Activated CD4-positive, alpha-beta T cell treated with anti-CD3 and anti-CD28 coated beads for 1 hour (primary cell): ENCODE measurements around the gene PLPP3.
"Not testable (repeated sequence)": the region's sequence is repeated elsewhere in the genome, so short reads cannot be mapped to it uniquely, and the experiment has no call there.

Experiments
- DNase-seq: peaks from one replicate; pipeline ENCODE4 v3.0.0-alpha.2; 2020

PLPP3 gene

DNA sequence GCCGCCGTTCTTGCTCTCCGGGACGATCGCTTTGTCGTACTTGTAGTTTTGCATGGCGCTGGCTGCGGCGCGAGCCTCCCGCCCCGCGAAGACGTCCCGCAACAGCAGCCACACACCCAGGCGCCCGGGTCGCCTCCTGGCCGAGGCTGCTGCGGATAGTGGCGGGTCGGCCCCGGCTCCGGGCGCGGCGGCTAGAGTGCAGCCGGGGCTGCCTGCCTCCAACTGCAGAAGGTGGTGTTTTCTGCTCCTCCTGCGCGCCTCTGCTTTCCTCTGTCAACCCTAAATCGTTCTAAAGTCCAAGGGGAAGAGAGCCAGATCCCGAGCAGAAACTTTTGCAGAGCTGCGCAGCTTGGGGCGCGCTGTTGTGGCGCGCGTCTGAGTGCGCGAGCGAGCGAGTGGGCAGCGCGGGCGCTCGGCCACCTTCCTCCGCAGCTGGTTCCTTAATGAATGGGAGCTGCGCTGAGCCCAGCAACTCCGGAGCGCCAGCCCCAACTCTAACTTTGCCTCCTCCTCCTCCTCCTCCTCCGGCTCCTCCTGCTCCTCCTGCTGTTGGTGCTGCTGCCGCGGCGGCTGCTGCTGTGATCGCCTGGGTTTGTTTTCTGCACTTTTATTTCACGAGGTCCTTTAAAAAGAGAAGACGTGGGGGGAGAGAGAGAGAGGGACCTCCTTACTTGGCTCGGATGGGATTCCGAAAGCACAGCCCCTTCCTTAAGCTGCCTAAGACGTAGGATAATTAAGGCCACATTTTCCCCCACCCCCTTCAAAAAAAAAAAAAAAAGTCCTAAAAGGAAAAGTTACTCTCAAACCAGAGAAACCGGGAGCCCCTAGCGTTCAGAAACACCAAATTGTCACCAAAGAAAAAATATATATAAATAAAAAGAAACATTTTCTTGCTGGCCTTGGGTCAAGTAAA, at the start of gene PLPP3:
Gene PLPP3, minus strand, starts transcription at position 601 of the 913 bp plus-strand sequence. Its CDS starts 547 bp downstream, at position 54.
- DNase-seq: no peak

DNA sequence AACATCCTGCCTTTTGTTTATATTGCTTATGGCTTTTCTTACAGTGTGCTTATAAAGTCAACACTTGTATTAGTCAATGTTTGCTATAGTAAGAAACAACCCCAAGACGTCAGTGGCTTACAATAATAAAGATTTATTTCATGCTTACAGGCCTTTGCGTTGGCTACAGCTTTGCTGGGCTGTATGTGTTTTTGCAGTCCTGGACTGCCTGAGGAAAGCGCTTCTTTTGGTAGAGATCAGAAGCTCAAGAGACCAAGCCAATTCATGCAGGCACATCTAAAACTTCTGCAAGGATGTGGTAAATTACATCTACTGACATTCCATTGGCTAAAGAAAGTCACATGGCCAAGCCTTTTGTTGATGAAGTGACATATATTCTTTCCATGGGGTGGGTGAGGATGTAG, 48.3 kb upstream of the PLPP3 start:
- DNase-seq: no peak

DNA sequence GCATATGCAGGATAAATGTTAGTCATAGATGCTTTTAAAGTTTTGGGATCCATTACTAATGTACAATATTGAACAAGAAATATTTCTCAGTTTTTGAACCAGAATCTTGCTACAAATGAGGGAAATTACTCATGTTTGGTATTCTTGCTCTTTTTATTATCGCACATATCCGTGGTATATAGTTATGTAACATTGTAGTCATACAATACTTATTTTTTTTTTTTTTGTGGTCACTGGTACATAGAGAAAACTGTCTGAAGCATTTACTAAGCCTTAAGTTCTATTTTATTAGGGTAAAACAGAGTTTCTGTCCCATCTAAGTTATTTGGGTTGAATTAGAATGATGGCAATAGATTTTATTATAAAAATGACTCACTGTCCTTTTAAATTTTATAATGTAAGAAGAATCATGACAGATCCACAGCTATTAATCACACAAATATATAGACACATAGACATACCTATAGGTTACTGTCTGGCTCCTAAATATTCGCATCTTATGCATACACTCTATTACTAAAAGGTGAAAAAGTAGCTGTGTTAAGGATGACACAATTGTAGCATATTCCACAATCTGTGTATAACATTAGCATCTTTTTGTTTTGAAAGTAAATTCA, 47.8 kb upstream of the PLPP3 start:
- no peak for DNase-seq

DNA sequence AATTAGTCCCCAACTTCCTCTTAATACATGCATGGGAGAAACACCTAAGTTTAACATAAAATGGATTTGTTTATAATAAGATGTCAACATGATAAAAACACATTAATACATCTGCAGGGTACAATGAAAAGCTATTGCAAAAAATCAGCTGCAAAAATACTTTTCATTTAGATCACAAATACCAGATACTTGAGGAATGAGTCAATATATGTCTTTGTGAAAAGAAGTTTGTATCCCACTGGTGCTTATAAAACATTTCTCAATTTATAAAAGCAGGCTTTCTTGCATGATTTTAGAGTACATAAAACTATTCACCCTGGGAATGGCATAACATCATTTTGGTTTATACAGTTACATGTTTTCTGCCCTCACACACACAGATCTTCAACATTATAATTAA, 47.2 kb upstream of the PLPP3 start:
- no peak for DNase-seq

DNA sequence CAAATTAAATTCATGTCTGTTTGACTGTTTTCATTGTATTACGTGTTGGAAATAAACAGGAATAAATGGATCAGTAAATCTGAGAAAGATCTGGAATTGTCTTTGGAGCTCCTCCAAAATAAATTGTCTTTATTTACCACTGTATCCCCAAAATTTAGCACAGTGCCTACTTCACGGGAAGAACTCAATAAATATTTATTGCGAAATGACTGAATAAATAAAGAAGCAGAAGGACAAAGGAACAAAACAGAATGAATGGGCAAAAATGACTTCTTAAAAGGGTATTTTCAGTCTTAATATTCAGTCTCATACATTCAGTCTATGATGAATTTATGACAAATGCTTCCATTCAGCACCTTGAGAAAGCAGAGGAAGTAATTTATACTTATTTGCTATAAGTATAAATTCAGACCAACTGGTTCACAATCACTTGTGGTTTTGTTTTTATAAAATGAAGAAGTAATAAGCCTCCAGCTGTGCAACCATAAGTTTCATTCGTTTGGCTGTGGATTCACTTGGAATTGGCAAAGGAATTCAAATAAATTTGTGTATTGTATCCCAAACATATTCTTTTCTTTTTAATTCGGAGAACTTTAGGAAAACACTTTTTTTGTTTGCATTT, 46.6 kb upstream of the PLPP3 start:
- DNase-seq: no peak

DNA sequence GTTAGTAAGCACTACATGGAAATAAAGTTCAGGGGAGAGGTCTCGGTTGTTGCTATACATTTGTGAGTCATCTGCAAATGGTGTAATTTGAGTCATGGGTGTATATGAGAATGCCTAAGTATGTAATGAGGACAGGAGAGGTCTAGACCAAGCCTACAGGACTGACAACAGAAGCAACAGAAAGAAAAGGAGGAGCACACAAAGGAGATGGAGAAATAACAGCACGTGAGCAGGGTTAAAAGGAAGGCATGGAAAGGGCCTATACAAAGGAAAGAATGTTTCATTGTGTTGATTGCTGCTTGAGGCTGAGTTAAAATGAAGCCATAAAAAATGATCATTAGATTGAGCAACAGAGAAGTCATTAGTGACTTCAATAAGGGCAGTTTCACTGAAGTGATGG, 37.8 kb upstream of the PLPP3 start:
- no peak for DNase-seq

DNA sequence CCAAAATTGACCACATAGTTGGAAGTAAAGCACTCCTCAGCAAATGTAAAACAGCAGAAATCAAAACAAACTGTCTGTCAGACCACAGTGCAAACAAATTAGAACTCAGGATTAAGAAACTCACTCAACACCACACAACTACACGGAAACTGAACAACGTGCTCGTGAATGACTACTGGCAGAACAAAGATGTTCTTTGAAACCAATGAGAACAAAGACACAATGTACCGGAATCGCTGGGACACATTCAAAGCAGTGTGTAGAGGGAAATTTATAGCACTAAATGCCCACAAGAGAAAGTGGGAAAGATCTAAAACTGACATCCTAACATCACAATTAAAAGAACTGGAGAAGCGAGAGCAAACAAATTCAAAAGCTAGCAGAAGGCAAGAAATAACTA, 31.4 kb upstream of the PLPP3 start:
- not testable (repeated sequence) for DNase-seq

DNA sequence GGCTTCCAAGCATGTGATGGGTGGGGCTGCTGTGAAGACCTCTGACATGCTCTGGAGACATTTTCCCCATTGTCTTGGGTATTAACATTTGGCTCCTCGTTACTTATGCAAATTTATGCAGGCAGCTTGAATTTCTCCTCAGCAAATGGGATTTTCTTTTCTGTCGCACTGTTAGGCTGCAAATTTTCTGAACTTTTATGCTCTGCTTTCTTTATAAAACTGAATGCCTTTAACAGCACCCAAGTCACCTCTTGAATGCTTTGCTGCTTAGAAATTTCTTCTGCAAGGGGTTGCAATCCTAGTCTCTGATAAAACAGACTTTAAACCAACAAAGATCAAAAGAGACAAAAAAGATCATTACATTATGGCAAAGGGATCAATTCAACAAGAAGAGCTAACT, 30.7 kb upstream of the PLPP3 start:
- not testable (repeated sequence) for DNase-seq

DNA sequence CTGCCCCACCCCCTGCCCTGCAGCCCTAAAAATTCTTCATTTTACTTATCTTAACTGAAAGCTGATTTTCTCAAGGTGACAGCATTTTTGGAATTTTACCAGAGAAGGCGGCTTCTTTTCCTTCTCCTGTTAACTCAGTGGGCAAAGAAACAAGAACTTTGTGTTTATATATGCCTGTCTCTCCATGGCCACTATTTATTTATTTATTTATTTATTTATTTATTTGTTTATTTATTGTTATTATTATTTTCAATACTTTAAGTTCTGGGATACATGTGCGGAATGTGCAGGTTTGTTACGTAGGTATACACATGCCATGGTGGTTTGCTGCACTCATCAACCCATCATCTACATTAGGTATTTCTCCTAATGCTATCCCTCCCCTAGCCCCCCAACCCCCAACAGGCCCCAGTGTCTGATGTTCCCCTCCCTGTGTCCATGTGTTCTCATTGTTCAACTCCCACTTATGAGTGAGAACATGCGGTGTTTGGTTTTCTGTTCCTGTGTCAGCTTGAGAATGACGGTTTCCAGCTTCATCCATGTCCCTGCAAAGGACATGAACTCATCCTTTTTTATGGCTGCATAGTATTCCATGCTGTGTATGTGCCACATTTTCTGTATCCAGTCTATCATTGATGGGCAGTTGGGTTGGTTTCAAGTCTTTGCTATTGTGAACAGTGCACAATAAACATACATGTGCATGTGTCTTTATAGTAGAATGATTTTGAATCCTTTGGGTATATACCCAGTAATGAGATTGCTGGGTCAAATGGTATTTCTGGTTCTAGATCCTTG, 16.2 kb upstream of the PLPP3 start:
- DNase-seq: not testable (repeated sequence)

DNA sequence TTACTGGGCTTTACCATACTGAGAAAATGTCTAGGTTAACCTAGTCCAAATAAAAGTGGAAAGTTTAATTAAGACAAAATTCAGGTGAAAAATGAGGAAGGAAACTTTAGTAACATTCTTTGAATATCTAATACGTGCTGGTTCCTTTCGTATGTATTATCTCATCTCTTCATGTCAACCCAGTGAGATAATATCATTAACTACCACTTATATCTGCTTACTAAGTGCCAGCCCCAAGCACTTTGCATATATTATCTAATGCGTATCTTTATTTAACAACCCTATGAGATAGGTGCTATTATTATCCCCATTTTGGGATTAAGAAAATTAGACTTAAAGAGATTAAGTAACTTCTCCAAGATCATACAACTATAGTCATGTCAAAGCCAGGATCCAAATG, 12.5 kb upstream of the PLPP3 start:
- DNase-seq: no peak

DNA sequence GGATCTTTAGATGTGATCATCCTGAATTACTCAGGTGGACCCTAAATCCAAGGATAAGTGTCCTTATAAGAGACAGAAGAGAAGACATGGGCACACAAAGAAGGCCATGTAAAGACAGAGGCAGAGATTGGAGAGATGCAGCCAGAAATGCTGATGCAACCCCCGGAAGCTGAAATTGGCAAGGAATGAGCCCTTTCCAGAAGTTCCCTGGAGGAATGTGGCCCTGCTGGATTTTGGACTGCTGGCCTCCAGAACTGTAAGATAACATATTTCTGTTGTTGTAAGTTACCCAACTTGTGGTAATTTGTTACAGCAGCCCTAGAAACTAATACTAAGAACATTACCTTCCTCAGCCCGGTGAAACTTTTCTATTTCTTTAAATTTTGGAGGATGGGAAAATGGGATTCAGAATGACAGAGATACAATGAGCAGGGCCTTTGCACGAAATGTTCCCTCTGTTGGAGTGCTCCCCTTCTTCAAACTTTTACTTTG, 11.2 kb upstream of the PLPP3 start:
- no peak for DNase-seq

DNA sequence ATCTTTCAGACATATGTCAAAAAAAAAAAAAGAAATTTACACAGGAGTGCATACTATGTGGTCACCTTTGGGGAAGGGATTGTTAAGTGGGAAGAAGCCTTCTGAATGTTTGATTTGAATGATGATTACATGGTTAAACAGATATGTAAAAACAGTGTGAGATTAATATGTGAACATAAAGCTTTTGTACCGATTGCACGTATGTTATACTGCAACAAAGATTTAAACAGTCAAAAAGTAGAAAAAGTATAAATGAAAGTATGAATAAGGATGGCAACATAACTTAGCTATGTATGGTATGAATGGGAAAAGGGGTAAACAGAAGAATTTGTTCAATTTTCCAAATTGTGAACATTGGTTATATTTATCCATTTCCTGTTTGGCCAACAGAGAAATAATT, 10.0 kb upstream of the PLPP3 start:
- no peak for DNase-seq

DNA sequence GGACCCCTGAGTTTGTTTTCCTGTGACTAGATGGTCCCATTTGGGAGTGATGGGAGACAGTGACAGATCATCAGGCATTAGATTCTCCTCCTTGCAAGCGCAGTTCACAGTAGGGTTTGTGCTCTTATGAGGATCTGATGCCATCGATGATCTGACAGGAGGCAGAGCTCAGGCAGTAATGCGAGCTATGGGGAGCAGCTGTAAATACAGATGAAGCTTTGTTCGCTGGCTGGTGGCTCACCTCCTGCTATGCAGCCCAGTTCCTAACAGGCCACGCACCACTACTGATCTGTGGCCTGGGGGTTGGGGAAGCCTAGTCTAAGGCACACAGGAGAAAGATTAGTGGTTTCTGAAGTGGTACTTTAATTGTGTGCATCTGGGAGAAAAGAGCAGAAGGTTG, 7.1 kb upstream of the PLPP3 start:
- no peak for DNase-seq

DNA sequence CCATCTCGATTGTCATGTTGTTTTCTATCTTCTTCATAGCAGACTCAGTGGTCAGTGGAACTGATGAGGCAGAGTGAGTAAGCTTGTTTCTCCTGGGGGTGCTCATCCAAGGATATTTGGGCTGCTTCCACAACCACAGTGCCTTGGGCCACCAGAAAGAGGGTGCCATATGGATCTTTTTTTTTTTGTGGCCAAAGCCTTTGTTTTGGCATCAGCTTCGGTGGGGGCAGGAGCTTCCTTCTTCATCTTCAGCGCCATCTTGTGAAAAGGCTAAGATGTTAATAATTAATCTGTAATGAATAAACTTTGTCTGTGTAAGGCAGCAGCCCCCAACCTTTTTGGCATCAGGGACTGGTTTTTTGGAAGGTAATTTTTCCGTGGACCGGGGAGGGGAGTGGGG, 6.6 kb upstream of the PLPP3 start:
- no peak for DNase-seq

DNA sequence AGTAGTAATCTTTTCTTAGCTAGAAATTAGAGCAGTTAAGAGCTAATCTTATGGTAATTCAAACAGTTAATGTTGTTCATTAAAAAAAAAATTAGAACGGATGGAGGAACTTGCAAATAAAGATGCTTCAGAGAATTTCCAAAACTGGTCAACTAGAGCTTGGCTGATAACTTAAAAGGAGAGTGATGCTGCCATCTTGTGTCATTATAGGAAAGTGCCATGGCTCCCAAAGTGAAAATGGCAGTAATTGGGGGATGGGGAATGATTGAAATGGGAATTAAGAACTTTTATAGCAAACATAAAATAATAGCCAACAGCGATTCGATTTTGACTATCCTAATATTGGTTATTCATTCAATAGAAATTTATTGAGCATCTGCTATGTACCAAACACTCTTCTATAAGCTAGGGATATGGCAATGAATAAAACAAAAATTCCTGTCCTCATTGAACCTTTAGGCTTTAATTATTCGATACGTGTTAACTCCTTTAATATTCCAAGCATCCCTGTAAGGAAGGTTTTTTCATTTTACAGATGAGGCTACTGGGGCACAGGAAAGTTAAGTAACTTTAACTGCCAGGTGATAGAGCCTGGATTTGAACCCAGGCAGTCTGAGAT, 5.7 kb upstream of the PLPP3 start:
- no peak for DNase-seq

DNA sequence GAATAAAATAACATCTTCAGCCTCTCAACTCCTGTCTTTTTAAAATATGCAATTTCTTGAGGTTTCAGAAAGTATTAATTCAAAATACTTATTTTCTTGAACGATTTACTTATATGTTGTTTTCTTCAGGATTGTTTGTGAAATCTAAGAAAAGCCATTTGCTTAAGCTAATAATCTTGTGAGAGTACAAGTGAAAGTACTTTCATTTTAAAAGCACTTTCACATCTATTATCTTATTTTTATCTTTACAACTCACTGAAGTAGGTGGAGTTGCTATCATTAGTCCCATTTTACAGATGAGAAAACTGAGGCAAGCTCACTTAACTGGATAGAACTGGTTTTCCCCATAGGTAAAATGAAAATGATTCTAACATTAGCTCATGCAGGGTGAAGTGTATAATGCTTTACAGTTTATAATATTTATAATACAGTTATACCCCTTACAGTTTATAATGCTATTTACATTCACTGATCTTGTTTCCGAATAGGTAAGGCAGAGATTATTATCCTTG, 4.7 kb upstream of the PLPP3 start:
- DNase-seq: no peak

DNA sequence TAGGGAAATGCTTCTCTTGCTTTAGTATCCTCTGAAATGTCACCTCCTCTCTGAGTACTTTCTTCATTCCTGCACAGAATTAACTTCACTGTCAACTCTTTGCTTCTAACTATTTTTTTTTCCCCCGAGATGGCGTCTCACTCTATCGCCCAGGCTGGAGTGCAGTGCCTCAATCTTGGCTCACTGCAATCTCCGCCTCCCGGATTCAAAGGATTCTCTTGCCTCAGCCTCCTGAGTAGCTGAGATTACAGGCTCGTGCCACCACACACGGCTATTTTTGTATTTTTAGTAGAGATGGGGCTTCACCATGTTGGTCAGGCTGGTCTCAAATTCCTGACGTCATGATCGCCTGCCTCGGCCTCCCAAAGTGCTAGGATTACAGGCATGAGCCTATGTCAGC, 1.4 kb upstream of the PLPP3 start:
- no peak for DNase-seq

DNA sequence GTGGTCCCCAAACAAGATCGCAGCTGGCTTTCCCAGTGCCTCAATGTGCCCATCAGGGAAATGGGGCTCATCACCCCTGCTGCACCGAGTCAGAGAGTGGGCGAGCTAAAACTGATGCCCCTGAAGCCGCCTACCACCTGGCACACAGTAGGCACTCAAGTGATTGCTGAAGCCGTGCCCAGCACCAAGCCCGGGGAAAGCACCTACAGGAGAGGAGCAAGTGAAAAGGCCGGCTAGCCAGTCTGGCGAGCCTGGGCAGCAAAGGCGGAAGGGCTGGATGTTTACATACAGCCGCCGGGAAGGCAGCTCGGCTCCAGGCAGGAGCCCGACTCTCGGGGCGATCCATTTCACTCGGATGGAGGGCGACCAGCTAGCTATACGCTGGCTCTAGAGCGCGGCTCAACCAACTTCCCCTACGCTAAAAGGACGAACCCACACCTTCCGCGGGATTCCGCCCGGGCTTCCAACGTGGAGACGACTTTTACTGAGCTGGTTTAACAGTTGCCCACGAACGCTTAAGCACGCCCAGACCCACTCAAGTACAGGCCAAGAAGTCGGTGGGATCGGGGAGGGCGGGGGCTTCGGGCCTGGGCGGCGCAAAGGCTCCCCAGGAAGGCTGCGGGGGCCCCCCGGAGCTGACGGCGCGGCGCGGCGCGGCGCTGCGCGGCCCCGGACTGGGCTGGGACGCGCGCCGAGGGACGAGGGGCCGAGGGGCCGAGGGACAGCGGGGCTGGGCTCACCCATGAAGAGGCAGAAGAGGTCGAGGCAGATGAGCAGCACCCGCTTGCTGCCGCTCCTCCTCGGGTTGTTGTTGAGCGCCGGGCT, 1.0 kb downstream of the PLPP3 start:
- no peak for DNase-seq

DNA sequence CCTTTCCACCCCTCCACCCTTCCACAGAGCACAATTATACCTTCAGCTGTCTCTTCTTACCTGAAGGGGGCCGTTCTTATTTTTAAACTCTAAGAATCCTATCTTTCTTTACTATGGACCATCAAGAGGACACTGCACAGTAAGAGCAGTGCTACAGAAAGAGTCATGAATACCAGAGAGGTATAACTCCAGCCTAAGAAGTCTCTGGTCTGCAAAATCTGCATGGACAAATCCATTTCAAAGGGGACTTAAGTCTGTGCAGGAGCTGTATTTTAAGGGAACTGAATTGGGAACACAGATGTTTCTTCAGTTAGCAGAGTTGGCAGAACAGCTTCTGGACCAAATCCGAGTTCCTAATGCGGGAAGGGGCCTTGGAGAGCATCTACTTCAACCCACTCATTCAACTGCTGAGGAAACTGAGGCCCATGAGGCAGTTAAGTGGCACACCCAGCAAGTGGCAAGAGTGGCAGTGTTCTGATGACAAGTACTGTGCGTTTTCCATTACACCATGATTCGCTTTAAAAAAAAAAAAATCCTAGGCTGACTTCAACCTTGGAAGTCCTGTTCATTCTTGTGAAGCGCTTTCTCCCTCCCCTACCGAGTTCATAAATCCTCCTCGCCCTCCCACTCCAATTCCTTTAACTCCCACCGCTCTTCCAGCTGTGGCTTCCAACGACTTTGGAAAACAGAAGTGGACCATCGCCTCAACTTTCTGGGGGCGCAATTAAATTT, 1.8 kb downstream of the PLPP3 start:
- no peak for DNase-seq

DNA sequence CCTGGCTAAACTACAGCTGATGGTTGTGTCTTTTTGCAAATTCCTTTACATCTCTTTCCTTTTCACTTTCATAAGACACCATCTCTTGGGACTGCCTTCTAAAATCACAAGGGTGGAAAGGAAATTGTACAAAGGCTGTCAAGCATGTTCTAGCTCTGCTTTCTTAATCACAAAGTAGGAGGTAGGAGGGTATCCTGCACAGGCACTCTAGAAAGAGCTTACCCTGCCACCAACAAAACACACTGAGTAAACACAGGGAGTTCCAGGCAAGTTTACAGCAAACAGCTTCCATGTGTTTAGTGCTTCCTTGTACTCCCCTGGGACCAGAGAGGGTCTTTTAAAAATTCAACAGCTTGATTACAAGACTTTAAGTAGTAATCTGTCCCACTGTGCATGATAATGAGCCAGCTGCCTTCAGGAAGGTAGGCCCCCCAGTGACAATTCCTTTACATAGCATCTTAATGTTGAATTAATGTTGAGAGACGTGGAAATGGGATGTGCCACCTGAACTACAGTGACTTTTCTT, 2.4 kb downstream of the PLPP3 start:
- no peak for DNase-seq
